GM15510 (cell line): ENCODE measurements around the gene C1orf122.

Experiments used
- POLR2A ChIP-seq: IDR thresholded peaks from 3 replicates; pipeline ENCODE4 v1.6.1; 2011; ENCODE audit warnings: borderline replicate concordance; ENCODE audit not compliant: insufficient read length; ENCODE audit errors: extremely low read depth

C1orf122 gene

GRCh38 chr1:37851782-37852210 lies 44.2 kb downstream of the C1orf122 start:
- TF ChIP-seq POLR2A = no peak

GRCh38 chr1:37853157-37853556 lies 45.6 kb downstream of the C1orf122 start:
- TF ChIP-seq POLR2A = no peak

GRCh38 chr1:37854406-37854805 lies 46.8 kb downstream of the C1orf122 start:
- no peak for TF ChIP-seq POLR2A
